CD4-positive, alpha-beta T cell treated with Interleukin-6 for 4 hours (primary cell): ENCODE measurements around the gene RIPK4.
"Not testable (repeated sequence)": the region's sequence is repeated elsewhere in the genome, so short reads cannot be mapped to it uniquely, and the experiment has no call there.

Experiments used
- DNase-seq: peaks from one replicate; pipeline ENCODE4 v3.0.0-alpha.2; 2020; ENCODE audit warnings: mixed read lengths

The RIPK4 gene

GRCh38 chr21:41794600-41794999, 27.7 kb upstream of the RIPK4 start:
- no peak for DNase-seq

- no peak for DNase-seq
Observed at GRCh38 chr21:41792711-41793110, 25.9 kb upstream of the RIPK4 start.

GRCh38 chr21:41786509-41786987, 19.7 kb upstream of the RIPK4 start:
- DNase-seq = no peak

- DNase-seq = not testable (repeated sequence)
Observed at GRCh38 chr21:41785262-41785661, 18.4 kb upstream of the RIPK4 start.

- DNase-seq = no peak
Observed at GRCh38 chr21:41784456-41785102, 17.7 kb upstream of the RIPK4 start.

- DNase-seq = peak; percentile 7
Observed at GRCh38 chr21:41783476-41784180, 16.8 kb upstream of the RIPK4 start.

GRCh38 chr21:41781050-41781410, 14.2 kb upstream of the RIPK4 start:
- no peak for DNase-seq

GRCh38 chr21:41780337-41781049, 13.6 kb upstream of the RIPK4 start:
- DNase-seq = no peak

GRCh38 chr21:41779659-41780058, 12.8 kb upstream of the RIPK4 start:
- no peak for DNase-seq

GRCh38 chr21:41778930-41779600, 12.2 kb upstream of the RIPK4 start:
- no peak for DNase-seq

GRCh38 chr21:41777951-41778815, 11.3 kb upstream of the RIPK4 start:
- DNase-seq = peak; percentile 9

- no peak for DNase-seq
Observed at GRCh38 chr21:41776778-41777177, 9.9 kb upstream of the RIPK4 start.

GRCh38 chr21:41775149-41775472, 8.3 kb upstream of the RIPK4 start:
- DNase-seq = no peak

- no peak for DNase-seq
Observed at GRCh38 chr21:41774467-41775148, 7.8 kb upstream of the RIPK4 start.

GRCh38 chr21:41772351-41773080, 5.7 kb upstream of the RIPK4 start:
- no peak for DNase-seq

GRCh38 chr21:41771625-41771945, 4.7 kb upstream of the RIPK4 start:
- DNase-seq = no peak

- DNase-seq = no peak
Observed at GRCh38 chr21:41770901-41771624, 4.2 kb upstream of the RIPK4 start.

- no peak for DNase-seq
Observed at GRCh38 chr21:41769933-41770332, 3.1 kb upstream of the RIPK4 start.

- DNase-seq = no peak
Observed at GRCh38 chr21:41769521-41769920, 2.7 kb upstream of the RIPK4 start.

GRCh38 chr21:41769111-41769510, 2.3 kb upstream of the RIPK4 start:
- no peak for DNase-seq
